HEK293T (cell line): ENCODE data around the gene COLEC12.

Experiments
- BHLHE40 ChIP-seq: fragments of 450-650 bp; IDR thresholded peaks from 2 replicates; pipeline ENCODE4 v1.6.1; 2016; ENCODE audit warnings: mild to moderate bottlenecking, moderate library complexity, borderline replicate concordance
- CTBP1 ChIP-seq: fragments of 450-650 bp; IDR thresholded peaks from 2 replicates; pipeline ENCODE4 v1.6.1; 2016; ENCODE audit warnings: borderline replicate concordance
- ELF4 ChIP-seq: fragments of 450-650 bp; IDR thresholded peaks from 2 replicates; pipeline ENCODE4 v1.6.1; 2017; ENCODE audit warnings: antibody characterized with exemption
- FOXM1 ChIP-seq: fragments of 450-650 bp; IDR thresholded peaks from 2 replicates; pipeline ENCODE4 v1.6.1; 2017; ENCODE audit warnings: mild to moderate bottlenecking, borderline replicate concordance
- NFRKB ChIP-seq: fragments of 450-650 bp; IDR thresholded peaks from 2 replicates; pipeline ENCODE4 v1.6.1; 2016; ENCODE audit warnings: mild to moderate bottlenecking, moderate library complexity
- SUZ12 ChIP-seq: fragments of 450-650 bp; IDR thresholded peaks from 2 replicates; pipeline ENCODE4 v1.6.1; 2016; ENCODE audit warnings: mild to moderate bottlenecking
- TARDBP ChIP-seq: fragments of 450-650 bp; IDR thresholded peaks from 2 replicates; pipeline ENCODE4 v1.6.1; 2016
- TF ChIP-seq, protein P1 (sequence below): fragments of 450-650 bp; IDR thresholded peaks from 2 replicates; pipeline ENCODE4 v1.6.1; 2016

DNA sequence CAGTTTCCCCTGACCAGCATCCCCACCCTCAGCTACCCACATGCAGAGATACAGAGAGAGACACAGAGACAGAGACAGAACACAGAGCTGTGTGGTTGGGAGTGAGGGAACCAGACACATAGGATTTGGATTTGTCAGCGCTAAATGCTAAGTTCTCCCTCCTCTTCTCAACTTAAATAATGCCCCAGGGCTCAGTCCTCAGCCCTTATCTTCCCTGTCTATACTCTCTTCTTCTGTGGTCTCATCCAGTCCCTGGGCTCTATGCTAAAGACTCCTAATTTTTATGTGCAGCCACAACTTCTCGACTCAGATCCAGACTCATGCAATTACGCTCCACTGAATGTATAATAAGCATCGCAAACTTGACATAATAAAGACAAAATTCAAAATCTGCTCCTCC is 47.1 kb downstream of the COLEC12 start:
- TF ChIP-seq SUZ12 (no peak), FOXM1 (no peak), NFRKB (no peak), TARDBP (no peak), CTBP1 (no peak), BHLHE40 (no peak), ELF4 (no peak)
- TF ChIP-seq, protein P1, sequence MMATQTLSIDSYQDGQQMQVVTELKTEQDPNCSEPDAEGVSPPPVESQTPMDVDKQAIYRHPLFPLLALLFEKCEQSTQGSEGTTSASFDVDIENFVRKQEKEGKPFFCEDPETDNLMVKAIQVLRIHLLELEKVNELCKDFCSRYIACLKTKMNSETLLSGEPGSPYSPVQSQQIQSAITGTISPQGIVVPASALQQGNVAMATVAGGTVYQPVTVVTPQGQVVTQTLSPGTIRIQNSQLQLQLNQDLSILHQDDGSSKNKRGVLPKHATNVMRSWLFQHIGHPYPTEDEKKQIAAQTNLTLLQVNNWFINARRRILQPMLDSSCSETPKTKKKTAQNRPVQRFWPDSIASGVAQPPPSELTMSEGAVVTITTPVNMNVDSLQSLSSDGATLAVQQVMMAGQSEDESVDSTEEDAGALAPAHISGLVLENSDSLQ = no peak
